ENCODE measurements around the gene GRIN3A.

GRCh38 chr9:101628173-101628572, 110.3 kb downstream of the GRIN3A start:
- TF ChIP-seq CTCF (IDR thresholded peaks at IDR 0.05) = no peak
- TF ChIP-seq EZH2phosphoT487 (IDR thresholded peaks at IDR 0.05) = no peak
- no peak for TF ChIP-seq EZH2 (IDR thresholded peaks at IDR 0.05)
